Measurements from ENCODE around the gene HOXD1. TPM values are rescaled to one million over a fixed set of nuclear protein-coding genes. Genes with fewer than 3 reads are reported as not detected.

HOXD1 gene
- total and polyA plus RNA-seq, 5 experiments from 2014 or later: not detected

GRCh38 chr2:176181551-176181950 lies 6.9 kb upstream of the HOXD1 start:
- no peak for DNase-seq
- H3K27me3 Mint-ChIP-seq: peaks cover 57 to 88% (median 71%) of the 10 kb centered on the region in 5 donors
- H3K4me3 Mint-ChIP-seq: no peak overlapping the region
- no peaks in the 10 kb centered on the region for H3K36me3 Mint-ChIP-seq
- POLR2A ChIA-PET: no interaction called here
- H3K27ac Mint-ChIP-seq: no peak overlapping the region
- ATAC-seq: no peak
- peaks cover 0 to 5% (median under 1%) of the 10 kb centered on the region in 4 donors for H3K4me1 Mint-ChIP-seq
- H3K9me3 Mint-ChIP-seq: peaks cover 0 to 3% (median 0%) of the 10 kb centered on the region in 9 donors

DNA sequence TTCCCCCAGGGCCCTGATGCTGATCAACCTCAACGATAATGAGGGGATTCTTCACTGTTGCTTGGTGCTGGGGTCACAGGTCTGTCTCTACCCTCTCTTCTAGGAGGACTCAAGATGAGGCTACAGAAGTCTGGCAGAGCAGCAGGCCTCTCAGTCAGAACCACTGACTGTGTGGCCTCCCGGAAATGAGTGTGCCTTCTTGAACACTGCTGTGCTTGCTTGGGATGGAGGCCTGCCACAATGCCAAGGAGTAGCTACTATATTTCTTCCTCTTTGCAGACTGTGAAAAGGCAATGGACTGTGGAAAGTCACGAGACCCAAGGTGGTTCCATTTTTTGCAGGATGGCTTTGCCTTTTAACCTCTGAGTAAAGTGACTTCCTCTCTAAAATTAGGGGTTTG lies 5.8 kb upstream of the HOXD1 start:
- peaks cover 58 to 87% (median 72%) of the 10 kb centered on the region in 5 donors for H3K27me3 Mint-ChIP-seq
- H3K4me3 Mint-ChIP-seq: no peak overlapping the region
- peaks cover 0 to 4% (median 0%) of the 10 kb centered on the region in 9 donors for H3K9me3 Mint-ChIP-seq
- ATAC-seq (no peak), DNase-seq (no peak)
- H3K27ac Mint-ChIP-seq: no peak overlapping the region
- H3K4me1 Mint-ChIP-seq: peaks cover 7 to 8% (median 7%) of the 10 kb centered on the region in 4 donors
- H3K36me3 Mint-ChIP-seq: peaks cover 0 to 3% (median 0%) of the 10 kb centered on the region in 3 donors
- POLR2A ChIA-PET: no interaction called here

GRCh38 chr2:176184749-176185148 lies 3.7 kb upstream of the HOXD1 start:
- no peak for DNase-seq
- H3K27me3 Mint-ChIP-seq: peaks cover 57 to 84% (median 67%) of the 10 kb centered on the region in 5 donors
- H3K36me3 Mint-ChIP-seq: peaks cover 0 to 7% (median 4%) of the 10 kb centered on the region in 3 donors
- ATAC-seq: no peak
- peaks cover 0 to 4% (median 0%) of the 10 kb centered on the region in 9 donors for H3K9me3 Mint-ChIP-seq
- H3K27ac Mint-ChIP-seq: no peak overlapping the region
- POLR2A ChIA-PET: no interaction called here
- H3K4me1 Mint-ChIP-seq: peaks cover 14 to 22% (median 18%) of the 10 kb centered on the region in 4 donors
- no peak overlapping the region for H3K4me3 Mint-ChIP-seq

- Mint-ChIP-seq H3K27me3 (peaks cover 55 to 82% (median 64%) of the 10 kb centered on the region in 5 donors), H3K4me1 (peaks cover 14 to 25% (median 24%) of the 10 kb centered on the region in 4 donors), H3K27ac (no peak overlapping the region), H3K9me3 (peaks cover 0 to 4% (median 0%) of the 10 kb centered on the region in 9 donors), H3K4me3 (peak overlapping the region in 1 of 10 donors; percentile 52), H3K36me3 (peaks cover 0 to 7% (median 4%) of the 10 kb centered on the region in 3 donors)
- POLR2A ChIA-PET: no interaction called here
- DNase-seq: no peak
- ATAC-seq: no peak
These were observed 2.4 kb upstream of the HOXD1 start for GRCh38 chr2:176186024-176186423.

GRCh38 chr2:176187200-176187898 lies 1.1 kb upstream of the HOXD1 start:
- H3K4me3 Mint-ChIP-seq: peak overlapping the region; percentile 84 to 96 (median 90)
- H3K36me3 Mint-ChIP-seq: peaks cover 0 to 7% (median 4%) of the 10 kb centered on the region in 3 donors
- DNase-seq (no peak), ATAC-seq (peak; percentile 30 to 46)
- peaks cover 0 to 4% (median 0%) of the 10 kb centered on the region in 9 donors for H3K9me3 Mint-ChIP-seq
- POLR2A ChIA-PET: no interaction called here
- H3K27me3 Mint-ChIP-seq: peaks cover 58 to 87% (median 70%) of the 10 kb centered on the region in 5 donors
- H3K4me1 Mint-ChIP-seq: peaks cover 14 to 25% (median 24%) of the 10 kb centered on the region in 4 donors
- H3K27ac Mint-ChIP-seq: peak overlapping the region in 2 of 10 donors; percentile 41

GRCh38 chr2:176188774-176189680 lies 559 bp downstream of the HOXD1 start:
- Mint-ChIP-seq H3K4me1 (peaks cover 14 to 25% (median 24%) of the 10 kb centered on the region in 4 donors), H3K27me3 (peaks cover 52 to 82% (median 71%) of the 10 kb centered on the region in 5 donors), H3K36me3 (peaks cover 0 to 7% (median 4%) of the 10 kb centered on the region in 3 donors), H3K9me3 (peaks cover 0 to 4% (median 0%) of the 10 kb centered on the region in 9 donors), H3K4me3 (peak overlapping the region; percentile 60 to 84 (median 78)), H3K27ac (no peak overlapping the region)
- DNase-seq (no peak), ATAC-seq (peak; percentile 53 to 57)
- POLR2A ChIA-PET: interaction anchor here (0.6 kb wide), 1 partner anchor 18 kb away, joined by 3 read pairs; no protein-coding TSS in a partner anchor

DNA sequence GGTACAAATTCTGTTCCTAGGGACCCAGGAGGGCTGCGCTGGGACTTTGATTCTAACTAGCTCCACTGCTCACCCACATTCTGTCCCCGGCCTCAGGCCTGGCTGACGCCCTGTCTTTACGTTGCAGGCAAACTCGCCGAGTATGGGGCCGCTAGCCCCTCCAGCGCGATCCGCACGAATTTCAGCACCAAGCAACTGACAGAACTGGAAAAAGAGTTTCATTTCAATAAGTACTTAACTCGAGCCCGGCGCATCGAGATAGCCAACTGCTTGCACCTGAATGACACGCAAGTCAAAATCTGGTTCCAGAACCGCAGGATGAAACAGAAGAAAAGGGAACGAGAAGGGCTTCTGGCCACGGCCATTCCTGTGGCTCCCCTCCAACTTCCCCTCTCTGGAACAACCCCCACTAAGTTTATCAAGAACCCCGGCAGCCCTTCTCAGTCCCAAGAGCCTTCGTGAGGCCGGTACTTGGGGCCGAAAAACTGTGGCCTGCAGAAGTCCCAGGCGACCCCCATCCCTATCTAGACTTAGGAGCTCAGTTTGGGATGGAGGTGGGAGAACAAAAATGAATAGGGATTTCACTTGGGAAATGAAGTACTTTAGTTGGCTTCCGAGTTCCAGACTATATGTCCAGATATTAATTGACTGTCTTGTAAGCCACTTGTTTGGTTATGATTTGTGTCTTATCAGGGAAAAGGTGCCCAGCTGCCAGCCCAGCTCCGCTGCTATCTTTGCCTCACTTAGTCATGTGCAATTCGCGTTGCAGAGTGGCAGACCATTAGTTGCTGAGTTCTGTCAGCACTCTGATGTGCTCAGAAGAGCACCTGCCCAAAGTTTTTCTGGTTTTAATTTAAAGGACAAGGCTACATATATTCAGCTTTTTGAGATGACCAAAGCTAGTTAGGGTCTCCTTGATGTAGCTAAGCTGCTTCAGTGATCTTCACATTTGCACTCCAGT lies 1.5 kb downstream of the HOXD1 start:
- POLR2A ChIA-PET: no interaction called here
- Mint-ChIP-seq H3K4me3 (peak overlapping the region; percentile 60 to 84 (median 78)), H3K4me1 (peaks cover 14 to 25% (median 24%) of the 10 kb centered on the region in 4 donors), H3K27ac (peak overlapping the region in 1 of 10 donors; percentile 79), H3K36me3 (peaks cover 0 to 7% (median 4%) of the 10 kb centered on the region in 3 donors), H3K9me3 (peaks cover 0 to 4% (median 0%) of the 10 kb centered on the region in 9 donors), H3K27me3 (peaks cover 55 to 84% (median 76%) of the 10 kb centered on the region in 5 donors)
- no peak for DNase-seq
- peak in 1 of 2 donors; percentile 31 for ATAC-seq

DNA sequence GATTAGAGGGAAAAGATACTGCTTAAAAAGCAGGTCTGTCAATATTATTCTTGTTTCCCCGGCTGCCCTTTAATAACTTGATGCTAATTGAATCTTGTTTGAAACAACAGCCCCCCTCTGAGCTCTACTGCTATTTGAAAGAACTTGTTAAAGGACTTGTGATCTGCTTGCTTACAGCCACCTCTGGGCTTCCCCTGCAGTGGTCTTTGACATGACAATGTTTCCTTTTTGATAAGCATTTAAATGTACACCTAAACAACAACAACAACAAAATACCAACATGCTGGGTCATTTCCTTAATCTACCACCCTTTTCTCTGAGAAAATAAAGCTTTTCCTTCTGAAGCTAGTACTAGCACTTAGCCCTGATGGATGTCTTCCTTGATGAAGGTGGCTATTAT lies 3.9 kb downstream of the HOXD1 start:
- H3K4me3 Mint-ChIP-seq: no peak overlapping the region

DNA sequence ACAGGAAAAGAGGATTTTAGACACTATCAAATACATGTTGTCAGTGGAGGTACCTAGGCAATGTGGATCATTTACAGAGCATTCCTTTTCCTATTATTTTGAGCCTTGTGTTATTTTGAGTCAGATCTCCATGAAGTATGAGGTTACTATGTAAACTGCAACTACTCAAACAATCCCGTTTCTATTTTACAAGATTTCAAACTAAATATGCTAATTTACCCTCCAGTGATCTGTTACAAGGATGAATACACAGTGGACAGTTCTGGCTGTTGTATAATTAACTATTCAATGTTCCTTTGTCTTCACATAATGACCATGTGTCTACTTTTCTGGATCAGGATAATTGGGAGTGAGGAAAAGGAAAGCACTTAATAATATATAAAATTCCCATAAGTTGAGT lies 4.6 kb downstream of the HOXD1 start:
- H3K4me1 Mint-ChIP-seq: peaks cover 4 to 14% (median 13%) of the 10 kb centered on the region in 4 donors
- H3K36me3 Mint-ChIP-seq: peaks cover 0 to 16% (median 1%) of the 10 kb centered on the region in 3 donors
- DNase-seq (no peak), ATAC-seq (no peak)
- POLR2A ChIA-PET: interaction anchor here (0.6 kb wide), 1 partner anchor 41 kb away, joined by 6 read pairs; no protein-coding TSS in a partner anchor
- peaks cover 48 to 85% (median 72%) of the 10 kb centered on the region in 5 donors for H3K27me3 Mint-ChIP-seq
- H3K27ac Mint-ChIP-seq: no peak overlapping the region
- H3K9me3 Mint-ChIP-seq: peaks cover 0 to 11% (median 0%) of the 10 kb centered on the region in 9 donors
- H3K4me3 Mint-ChIP-seq: no peak overlapping the region

More for the DNA sequence above, 3.9 kb downstream of the HOXD1 start:
- peaks cover 49 to 85% (median 73%) of the 10 kb centered on the region in 5 donors for H3K27me3 Mint-ChIP-seq
- DNase-seq (no peak), ATAC-seq (no peak)
- H3K9me3 Mint-ChIP-seq: peaks cover 0 to 11% (median 0%) of the 10 kb centered on the region in 9 donors
- POLR2A ChIA-PET: interaction anchor here (0.6 kb wide), 1 partner anchor 41 kb away, joined by 6 read pairs; no protein-coding TSS in a partner anchor
- no peak overlapping the region for H3K27ac Mint-ChIP-seq
- H3K36me3 Mint-ChIP-seq: peaks cover 0 to 18% (median 4%) of the 10 kb centered on the region in 3 donors
- peaks cover 11 to 21% (median 20%) of the 10 kb centered on the region in 4 donors for H3K4me1 Mint-ChIP-seq

- no peak for DNase-seq
- no peak for ATAC-seq
- no peaks in the 10 kb centered on the region for H3K4me1 Mint-ChIP-seq
- POLR2A ChIA-PET: no interaction called here
- peaks cover 23 to 57% (median 38%) of the 10 kb centered on the region in 5 donors for H3K27me3 Mint-ChIP-seq
- no peak overlapping the region for H3K4me3 Mint-ChIP-seq
- H3K27ac Mint-ChIP-seq: no peak overlapping the region
- peaks cover 0 to 20% (median 0%) of the 10 kb centered on the region in 3 donors for H3K36me3 Mint-ChIP-seq
- H3K9me3 Mint-ChIP-seq: peaks cover 0 to 20% (median 0%) of the 10 kb centered on the region in 9 donors
These were observed 11.4 kb downstream of the HOXD1 start for GRCh38 chr2:176199902-176200301.

GRCh38 chr2:176200971-176201370 lies 12.5 kb downstream of the HOXD1 start:
- POLR2A ChIA-PET: no interaction called here
- ATAC-seq: no peak
- Mint-ChIP-seq H3K4me1 (no peaks in the 10 kb centered on the region), H3K36me3 (peaks cover 0 to 16% (median 0%) of the 10 kb centered on the region in 3 donors), H3K9me3 (peaks cover 0 to 17% (median 0%) of the 10 kb centered on the region in 9 donors), H3K4me3 (no peak overlapping the region), H3K27ac (no peak overlapping the region), H3K27me3 (peaks cover 20 to 46% (median 33%) of the 10 kb centered on the region in 5 donors)
- no peak for DNase-seq
